ENCODE measurements around the gene SARDH.

Gene SARDH

GRCh38 chr9:133735931-133736330 is 2.2 kb downstream of the SARDH start:
- DNase-seq (ENCODE audit: insufficient read length, low spot score) (no peak), FAIRE-seq (no peak)

GRCh38 chr9:133735415-133735775 is 2.8 kb downstream of the SARDH start:
- FAIRE-seq (no peak), DNase-seq (ENCODE audit: insufficient read length, low spot score) (no peak)

- DNase-seq (ENCODE audit: insufficient read length, low spot score) (no peak), FAIRE-seq (no peak)
These were observed 3.4 kb downstream of the SARDH start for GRCh38 chr9:133734590-133735414.

DNA sequence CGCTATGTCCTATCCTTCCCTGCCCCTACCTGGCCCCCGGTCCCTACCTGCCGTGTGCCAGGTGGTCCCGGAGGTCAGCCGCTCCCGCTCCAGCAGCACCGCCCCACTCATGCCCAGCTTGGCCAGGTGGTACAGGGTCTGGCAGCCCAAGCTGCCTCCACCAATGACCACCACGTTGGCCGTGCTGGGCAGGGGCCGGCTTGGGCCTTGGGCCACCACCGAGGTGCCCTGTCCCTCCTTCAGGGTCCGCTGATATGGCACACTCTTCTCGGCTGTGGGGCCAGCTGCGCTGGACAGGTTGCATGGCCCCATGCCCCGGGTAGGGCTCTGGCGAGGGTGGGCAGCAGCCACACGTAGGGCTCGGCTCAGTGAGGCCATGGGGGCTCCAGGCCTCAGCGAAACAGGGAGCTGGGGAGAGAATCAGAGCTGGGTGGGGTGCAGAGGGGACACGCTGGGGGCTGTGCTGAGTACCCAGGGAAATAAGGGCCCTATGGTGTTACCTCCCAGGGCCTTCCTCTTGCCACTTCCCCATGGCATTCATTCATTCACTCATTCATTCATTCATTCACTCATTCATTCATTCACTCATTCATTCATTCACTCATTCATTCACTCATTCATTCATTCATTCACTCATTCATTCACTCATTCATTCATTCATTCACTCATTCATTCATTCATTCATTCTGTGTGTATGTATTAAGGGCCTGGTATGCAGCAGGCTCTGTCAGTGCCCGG is 4.2 kb downstream of the SARDH start:
- FAIRE-seq (peak; percentile 37), DNase-seq (ENCODE audit: insufficient read length, low spot score) (no peak)

GRCh38 chr9:133733421-133733795 is 4.7 kb downstream of the SARDH start:
- DNase-seq (ENCODE audit: insufficient read length, low spot score) (no peak), FAIRE-seq (no peak)

GRCh38 chr9:133732639-133733408 is 5.3 kb downstream of the SARDH start:
- no peak for DNase-seq (ENCODE audit: insufficient read length, low spot score)
- no peak for FAIRE-seq

GRCh38 chr9:133731876-133732638 is 6.1 kb downstream of the SARDH start:
- FAIRE-seq, result no peak

GRCh38 chr9:133730994-133731715 is 7.0 kb downstream of the SARDH start:
- FAIRE-seq, result no peak
- no peak for DNase-seq (ENCODE audit: insufficient read length, low spot score)

More at GRCh38 chr9:133731876-133732638, 6.1 kb downstream of the SARDH start:
- no peak for DNase-seq (ENCODE audit: insufficient read length, low spot score)

GRCh38 chr9:133729617-133730281 is 8.4 kb downstream of the SARDH start:
- DNase-seq (ENCODE audit: insufficient read length, low spot score), result no peak
- FAIRE-seq, result no peak

DNA sequence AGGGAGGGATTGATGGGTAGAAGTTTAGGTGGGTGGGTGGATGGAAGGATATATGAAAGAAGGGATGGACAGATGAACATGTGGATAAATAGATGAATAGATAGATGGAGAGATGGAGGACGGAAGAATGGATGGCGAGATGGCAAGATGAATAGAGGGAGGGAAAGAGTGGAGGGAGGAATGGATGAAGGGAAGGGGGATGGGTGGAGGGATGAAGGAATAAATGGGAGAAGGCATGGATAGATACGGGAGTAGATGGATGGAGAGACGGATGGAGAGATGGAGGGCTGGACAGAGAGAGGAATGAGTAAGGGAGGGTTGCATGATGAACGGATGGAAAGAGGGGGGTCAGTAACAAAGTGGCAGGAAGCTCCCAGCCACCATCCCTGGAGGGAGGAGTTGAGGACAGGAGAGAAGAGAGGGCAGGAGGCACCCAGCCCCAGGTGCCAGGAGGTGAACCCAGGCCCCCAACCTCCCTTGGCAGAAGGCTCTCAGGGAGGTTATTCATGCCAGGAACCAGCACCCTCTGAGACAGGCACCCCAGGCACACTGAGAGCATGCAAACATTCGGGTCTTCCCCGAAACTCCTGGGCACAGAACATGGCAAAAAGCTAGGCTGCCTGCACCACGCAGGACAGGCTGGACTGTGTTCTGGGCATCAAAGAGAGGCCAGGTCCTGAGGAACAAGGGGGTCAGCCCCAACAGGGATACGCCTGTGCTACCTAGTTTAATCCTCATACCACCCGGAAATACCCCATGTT is 9.1 kb downstream of the SARDH start:
- FAIRE-seq (no peak), DNase-seq (ENCODE audit: insufficient read length, low spot score) (no peak)

DNA sequence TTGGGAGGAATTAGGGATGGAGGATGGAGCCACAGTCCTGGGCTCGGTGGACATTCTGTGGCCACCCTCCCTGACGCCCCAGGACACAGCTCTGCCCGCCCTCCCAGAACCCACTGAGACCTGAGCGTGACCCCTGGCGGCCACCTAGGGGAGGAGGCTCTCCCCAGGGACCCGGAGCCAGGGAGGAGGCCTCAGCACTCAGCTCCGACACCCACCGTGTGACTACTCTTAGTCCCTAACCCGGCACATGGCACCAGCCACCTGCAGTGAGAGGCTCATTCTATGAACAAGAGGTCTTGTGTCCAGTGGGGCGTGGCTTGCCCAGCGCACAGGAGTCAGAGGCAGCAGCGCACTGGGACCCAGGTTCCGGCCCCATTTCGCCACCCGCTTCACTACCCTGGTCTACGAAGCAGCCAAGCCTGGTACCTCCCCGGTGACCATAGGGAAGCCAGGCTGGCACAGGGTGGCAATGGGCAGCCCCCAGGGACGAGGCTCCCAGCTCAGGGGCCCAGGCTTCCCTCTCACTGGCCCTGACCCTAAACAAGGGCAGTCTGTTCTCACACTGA is 10.2 kb downstream of the SARDH start:
- FAIRE-seq (no peak), DNase-seq (ENCODE audit: insufficient read length, low spot score) (no peak)

- no peak for DNase-seq (ENCODE audit: insufficient read length, low spot score)
- no peak for FAIRE-seq
These were observed 10.8 kb downstream of the SARDH start for GRCh38 chr9:133727277-133727875.

DNA sequence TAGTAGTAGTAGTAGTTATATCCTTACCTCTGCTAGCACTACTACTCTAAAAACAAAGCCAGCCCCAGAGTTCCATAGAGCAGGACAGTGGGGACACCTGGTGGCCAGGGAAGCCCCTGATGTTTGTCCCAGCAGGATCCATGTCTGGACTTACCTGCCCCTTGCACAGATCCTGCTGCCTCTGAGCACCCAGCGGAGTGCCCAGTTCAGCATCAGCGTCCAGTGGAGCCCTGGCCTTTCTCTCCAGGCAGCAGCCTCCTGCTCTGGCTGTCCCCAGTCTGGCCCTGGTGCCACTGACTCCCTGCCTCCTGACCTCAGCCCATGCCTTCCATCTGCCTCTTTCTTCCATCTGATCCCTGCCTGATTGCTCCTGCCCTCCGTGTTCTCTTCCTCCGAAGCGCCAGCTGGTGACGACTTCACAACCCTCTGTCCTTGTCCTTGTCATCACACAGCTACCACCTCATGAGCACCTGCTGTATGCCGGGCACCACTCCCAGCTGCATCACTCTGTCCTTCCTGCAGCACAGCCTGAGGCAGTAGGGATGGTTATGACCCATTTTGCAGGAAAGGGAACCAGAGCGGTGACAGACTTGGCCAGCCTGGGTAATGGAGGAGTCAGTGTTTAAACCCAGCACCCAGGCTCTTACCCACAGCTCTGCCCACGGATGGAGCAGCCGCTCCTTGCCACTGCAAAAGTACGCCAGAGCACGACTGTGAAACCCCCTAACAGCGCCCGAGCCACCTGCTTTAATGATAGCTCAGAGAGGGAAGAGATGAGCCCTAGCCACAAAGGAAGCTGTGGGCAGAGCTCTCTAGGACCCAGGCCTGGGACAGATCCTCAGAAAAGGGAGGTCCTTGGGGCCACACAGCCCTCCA is 11.5 kb downstream of the SARDH start:
- DNase-seq (ENCODE audit: insufficient read length, low spot score) (no peak), FAIRE-seq (no peak)

DNA sequence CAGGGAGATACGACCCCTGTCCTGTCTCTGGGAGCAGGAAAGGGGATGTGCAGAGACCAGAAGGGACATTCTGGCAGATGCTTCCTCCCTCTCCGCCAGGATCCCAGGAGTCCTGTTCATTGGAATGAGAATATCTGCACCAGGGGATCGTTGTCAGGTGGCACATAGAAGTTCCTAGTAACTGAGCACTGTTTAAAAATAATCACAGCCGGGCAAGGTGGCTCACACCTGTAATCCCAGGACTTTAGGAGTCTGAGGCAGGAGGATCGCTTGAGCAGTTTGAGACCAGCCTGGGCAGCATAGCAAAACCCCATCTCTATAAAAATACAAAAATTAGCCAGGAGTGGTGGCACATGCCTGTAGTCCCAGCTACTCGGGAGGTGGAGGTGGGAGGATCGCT is 12.3 kb downstream of the SARDH start:
- FAIRE-seq, result no peak
- no peak for DNase-seq (ENCODE audit: insufficient read length, low spot score)

GRCh38 chr9:133718563-133719315 is 19.4 kb downstream of the SARDH start:
- DNase-seq (ENCODE audit: insufficient read length, low spot score) (no peak), FAIRE-seq (no peak)

Measured in GM19239 (cell line).